Mesendoderm (in vitro differentiated cells): Measurements from ENCODE around the gene RAB3GAP2.
"Not testable (repeated sequence)": the region's sequence is repeated elsewhere in the genome, so short reads cannot be mapped to it uniquely, and the experiment has no call there.

Experiments used
- DNase-seq: peaks from one replicate; pipeline ENCODE4 v3.0.0; 2013
- H2AK5ac ChIP-seq: 2 replicates; pipeline ENCODE4 v1.6.1; 2013; ENCODE audit warnings: low read length, inconsistent platforms
- H2BK120ac ChIP-seq: 2 replicates; pipeline ENCODE4 v1.6.1; 2013; ENCODE audit warnings: low read depth, mild to moderate bottlenecking, low read length, moderate library complexity, mixed read lengths
- H2BK15ac ChIP-seq: replicated peaks from 2 replicates; pipeline ENCODE4 v1.6.1; 2013; ENCODE audit warnings: low read depth, mild to moderate bottlenecking, moderate library complexity
- H2BK5ac ChIP-seq: 2 replicates; pipeline ENCODE4 v1.6.1; 2013; ENCODE audit warnings: low read length, inconsistent platforms
- H3K18ac ChIP-seq: 2 replicates; pipeline ENCODE4 v1.6.1; 2013; ENCODE audit warnings: mild to moderate bottlenecking, low read length, mixed read lengths
- H3K23ac ChIP-seq: one replicate; pipeline ENCODE4 v1.6.1; 2013; ENCODE audit warnings: low read length
- H3K27ac ChIP-seq: 2 replicates; pipeline ENCODE4 v1.5.1; 2013; ENCODE audit warnings: low read depth, mild to moderate bottlenecking, inconsistent platforms, low read length, moderate library complexity
- H3K27me3 ChIP-seq: 2 replicates; pipeline ENCODE4 v1.6.1; 2013; ENCODE audit warnings: low read length, control low read depth, mild to moderate bottlenecking, inconsistent platforms; ENCODE audit not compliant: insufficient read depth, poor library complexity
- H3K36me3 ChIP-seq: 2 replicates; pipeline ENCODE4 v1.6.1; 2013; ENCODE audit warnings: low read length, inconsistent platforms; ENCODE audit not compliant: control insufficient read depth, insufficient read depth
- H3K4ac ChIP-seq: one replicate; pipeline ENCODE4 v1.6.1; 2013; ENCODE audit warnings: low read depth, mild to moderate bottlenecking, low read length, moderate library complexity
- H3K4me1 ChIP-seq: 2 replicates; pipeline ENCODE4 v1.6.1; 2013; ENCODE audit warnings: low read depth, low read length, inconsistent platforms; ENCODE audit not compliant: control insufficient read depth
- H3K4me2 ChIP-seq: 2 replicates; pipeline ENCODE4 v1.6.1; 2013; ENCODE audit warnings: low read length
- H3K4me3 ChIP-seq: 2 replicates; pipeline ENCODE4 v1.5.1; 2013; ENCODE audit warnings: mild to moderate bottlenecking, low read length
- H3K56ac ChIP-seq: one replicate; pipeline ENCODE4 v1.6.1; 2013; ENCODE audit warnings: low read length
- H3K79me1 ChIP-seq: 2 replicates; pipeline ENCODE4 v1.6.1; 2013; ENCODE audit warnings: low read length, inconsistent platforms
- H3K79me2 ChIP-seq: 2 replicates; pipeline ENCODE4 v1.6.1; 2013; ENCODE audit warnings: mild to moderate bottlenecking, low read length; ENCODE audit not compliant: control insufficient read depth, insufficient read depth
- H3K9ac ChIP-seq: 2 replicates; pipeline ENCODE4 v1.6.1; 2013; ENCODE audit warnings: low read length, inconsistent platforms
- H4K5ac ChIP-seq: one replicate; pipeline ENCODE4 v1.6.1; 2013; ENCODE audit warnings: low read length
- H4K8ac ChIP-seq: one replicate; pipeline ENCODE4 v1.6.1; 2013; ENCODE audit warnings: low read depth, mild to moderate bottlenecking, control low read depth, low read length, moderate library complexity
- WGBS: extraction: QIAGEN DNeasy Blood & Tissue Kit; methylation state at CpG from one replicate; pipeline ENCODE4 v1.1.7; 2013; ENCODE audit warnings: low lambda C conversion rate, missing lambda C conversion rate; ENCODE audit not compliant: insufficient coverage; ENCODE audit errors: extremely low coverage; 5-methylcytosine and 5-hydroxymethylcytosine counted together

Gene RAB3GAP2

DNA sequence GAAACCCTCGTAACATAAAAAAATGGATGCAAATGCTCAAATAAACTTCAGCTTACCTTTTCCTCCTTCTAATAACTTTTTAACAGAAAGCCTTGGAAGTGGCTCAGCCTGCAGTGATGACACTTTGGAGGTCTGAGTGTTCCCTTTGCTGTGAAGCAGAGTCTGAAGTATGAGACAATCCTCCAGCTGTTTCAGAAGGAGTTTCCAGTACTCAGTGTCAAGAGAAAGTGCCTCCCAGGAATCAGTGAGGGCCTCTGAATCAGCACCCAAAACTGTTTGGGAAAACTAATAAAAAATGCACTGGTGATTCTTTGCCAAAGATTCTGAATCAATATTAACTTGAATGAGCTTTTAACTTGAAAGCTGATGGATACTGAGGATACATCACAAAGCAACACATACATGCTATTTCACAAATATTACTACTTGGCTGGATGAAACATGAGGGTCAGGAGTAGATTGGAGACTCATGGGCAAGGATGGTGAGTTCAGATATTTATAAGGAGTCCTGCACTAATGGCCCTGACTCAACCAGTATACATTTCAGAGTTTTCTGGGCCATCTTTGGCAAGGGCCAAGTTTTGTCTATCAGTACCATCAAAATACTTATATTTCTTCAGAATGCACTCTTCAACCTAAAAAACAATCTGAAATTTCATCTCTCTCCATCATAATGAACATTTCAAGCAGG, 101.3 kb downstream of the RAB3GAP2 start:
- Histone ChIP-seq H2AK5ac (no peak overlapping the region), H2BK15ac (no peak overlapping the region), H3K56ac (no peak overlapping the region), H3K79me2 (no peaks in the 10 kb centered on the region), H3K4ac (no peak overlapping the region), H3K4me1 (no peaks in the 10 kb centered on the region), H3K27me3 (no peaks in the 10 kb centered on the region), H4K5ac (no peak overlapping the region), H3K36me3 (peaks cover 3% of the 10 kb centered on the region), H3K79me1 (no peaks in the 10 kb centered on the region), H3K27ac (no peak overlapping the region), H2BK120ac (no peak overlapping the region), H3K23ac (no peak overlapping the region), H3K4me3 (no peak overlapping the region), H3K4me2 (no peak overlapping the region), H3K9ac (no peak overlapping the region), H2BK5ac (no peak overlapping the region), H3K18ac (no peak overlapping the region), H4K8ac (no peak overlapping the region)
- no peak for DNase-seq
- WGBS, result no CpG with 5 or more reads among the region's 1 CpG

DNA sequence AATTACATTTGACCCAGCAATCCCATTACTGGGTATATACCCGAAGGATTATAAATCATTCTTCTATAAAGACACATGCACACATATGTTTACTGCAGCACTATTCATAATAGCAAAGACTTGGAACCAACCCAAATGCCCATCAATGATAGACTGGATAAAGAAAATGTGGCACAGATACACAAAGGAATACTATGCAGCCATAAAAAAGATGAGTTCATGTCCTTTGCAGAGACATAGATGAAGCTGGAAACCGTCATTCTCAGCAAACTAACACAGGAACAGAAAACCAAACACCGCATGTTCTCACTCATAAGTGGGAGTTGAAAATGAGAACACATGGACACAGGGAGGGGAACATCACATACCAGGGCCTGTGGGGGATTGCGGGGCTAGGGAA, 102.4 kb downstream of the RAB3GAP2 start:
- not testable (repeated sequence) for H2BK5ac ChIP-seq, H3K4me3 ChIP-seq, H3K27me3 ChIP-seq, H3K4me1 ChIP-seq, H3K9ac ChIP-seq, H3K23ac ChIP-seq, H3K79me2 ChIP-seq, H3K36me3 ChIP-seq, H3K18ac ChIP-seq, H3K27ac ChIP-seq, H2BK120ac ChIP-seq, H2AK5ac ChIP-seq, H3K4ac ChIP-seq, H2BK15ac ChIP-seq, DNase-seq, H3K56ac ChIP-seq, H4K5ac ChIP-seq, H3K79me1 ChIP-seq, H4K8ac ChIP-seq, H3K4me2 ChIP-seq
- WGBS, result no CpG with 5 or more reads among the region's 4 CpGs

GRCh38 chr1:220166853-220167252, 105.4 kb downstream of the RAB3GAP2 start:
- Histone ChIP-seq H3K4me2 (no peak overlapping the region), H4K5ac (no peak overlapping the region), H3K27ac (no peak overlapping the region), H3K18ac (no peak overlapping the region), H3K4ac (no peak overlapping the region), H3K36me3 (peaks cover 1% of the 10 kb centered on the region), H3K23ac (no peak overlapping the region), H2BK15ac (no peak overlapping the region), H3K9ac (no peak overlapping the region), H3K27me3 (no peaks in the 10 kb centered on the region), H4K8ac (no peak overlapping the region), H3K4me1 (no peaks in the 10 kb centered on the region), H2BK5ac (no peak overlapping the region), H3K79me1 (no peaks in the 10 kb centered on the region), H3K4me3 (no peak overlapping the region), H3K56ac (no peak overlapping the region), H3K79me2 (no peaks in the 10 kb centered on the region), H2BK120ac (no peak overlapping the region), H2AK5ac (no peak overlapping the region)
- no peak for DNase-seq
- no CpG with 5 or more reads among the region's 4 CpGs for WGBS

GRCh38 chr1:220164517-220164916, 107.7 kb downstream of the RAB3GAP2 start:
- Histone ChIP-seq H3K79me1 (no peaks in the 10 kb centered on the region), H4K5ac (no peak overlapping the region), H2BK5ac (no peak overlapping the region), H2BK120ac (no peak overlapping the region), H3K56ac (no peak overlapping the region), H3K4me1 (no peaks in the 10 kb centered on the region), H4K8ac (no peak overlapping the region), H3K4me2 (no peak overlapping the region), H3K18ac (no peak overlapping the region), H3K9ac (no peak overlapping the region), H3K27me3 (no peaks in the 10 kb centered on the region), H3K4me3 (no peak overlapping the region), H2BK15ac (no peak overlapping the region), H3K4ac (no peak overlapping the region), H2AK5ac (no peak overlapping the region), H3K23ac (no peak overlapping the region), H3K79me2 (no peaks in the 10 kb centered on the region), H3K36me3 (peaks cover 1% of the 10 kb centered on the region), H3K27ac (no peak overlapping the region)
- WGBS, result no CpG with 5 or more reads among the region's 2 CpGs
- no peak for DNase-seq

DNA sequence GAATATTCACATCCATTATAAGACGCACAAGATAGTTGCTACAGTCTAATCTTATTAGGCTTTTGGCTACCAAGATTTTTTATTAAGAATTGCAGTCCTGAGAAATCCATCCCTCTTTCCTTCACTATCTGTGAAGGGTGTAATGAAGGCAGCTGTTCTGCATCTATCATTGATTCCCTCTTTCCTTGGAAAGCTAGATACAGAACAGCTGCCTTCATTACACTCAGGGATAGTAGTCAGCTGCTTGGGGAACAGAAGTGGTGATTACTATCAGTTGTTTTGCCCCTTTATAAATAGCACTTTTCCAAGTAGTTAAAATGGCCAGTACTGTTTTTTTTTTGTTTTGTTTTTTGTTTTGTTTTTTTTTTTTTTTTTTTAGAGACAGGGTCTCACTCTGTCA, 108.1 kb downstream of the RAB3GAP2 start:
- Histone ChIP-seq H3K4ac (no peak overlapping the region), H3K27ac (no peak overlapping the region), H2BK15ac (no peak overlapping the region), H3K27me3 (no peaks in the 10 kb centered on the region), H3K79me2 (no peaks in the 10 kb centered on the region), H4K8ac (no peak overlapping the region), H3K23ac (no peak overlapping the region), H3K9ac (no peak overlapping the region), H3K4me2 (no peak overlapping the region), H4K5ac (no peak overlapping the region), H3K18ac (no peak overlapping the region), H2BK120ac (no peak overlapping the region), H2AK5ac (no peak overlapping the region), H3K4me3 (no peak overlapping the region), H3K79me1 (no peaks in the 10 kb centered on the region), H3K36me3 (peaks cover 1% of the 10 kb centered on the region), H2BK5ac (no peak overlapping the region), H3K56ac (no peak overlapping the region), H3K4me1 (no peaks in the 10 kb centered on the region)
- WGBS, result no CpG with 5 or more reads among the region's 1 CpG
- DNase-seq, result no peak

- Histone ChIP-seq H3K9ac (no peak overlapping the region), H3K79me1 (no peaks in the 10 kb centered on the region), H3K36me3 (peaks cover 3% of the 10 kb centered on the region), H3K23ac (no peak overlapping the region), H3K4me3 (no peak overlapping the region), H3K18ac (no peak overlapping the region), H2BK120ac (no peak overlapping the region), H3K27ac (no peak overlapping the region), H3K56ac (no peak overlapping the region), H3K27me3 (no peaks in the 10 kb centered on the region), H3K4me1 (no peaks in the 10 kb centered on the region), H2AK5ac (no peak overlapping the region), H2BK15ac (no peak overlapping the region), H4K8ac (no peak overlapping the region), H3K4me2 (no peak overlapping the region), H3K79me2 (no peaks in the 10 kb centered on the region), H3K4ac (no peak overlapping the region), H2BK5ac (no peak overlapping the region), H4K5ac (no peak overlapping the region)
- no CpG with 5 or more reads among the region's 1 CpG for WGBS
- no peak for DNase-seq
Observed at GRCh38 chr1:220160027-220160426, 112.2 kb downstream of the RAB3GAP2 start.
